Measurements from ENCODE around the gene KCNQ5.

Gene KCNQ5

GRCh38 chr6:72855471-72855870 lies 233.6 kb downstream of the KCNQ5 start (continued):
- TF ChIP-seq ZNF621 (tag by site-specific recombination; IDR thresholded peaks at IDR 0.05) = no peak
- TF ChIP-seq HOXA7 (CRISPR knock-in tag; IDR thresholded peaks at IDR 0.05; ENCODE audit: borderline replicate concordance) = no peak
- TF ChIP-seq ZNF2 (tag by site-specific recombination; IDR thresholded peaks at IDR 0.05) = no peak
- no peak for TF ChIP-seq ZFHX2 (tag by site-specific recombination; conservative IDR thresholded peaks at IDR 0.05)
- TF ChIP-seq ZSCAN4 (tag by site-specific recombination; IDR thresholded peaks at IDR 0.05) = no peak
- TF ChIP-seq MYNN (tag by site-specific recombination; IDR thresholded peaks at IDR 0.05; ENCODE audit: borderline replicate concordance) = no peak
- no peak for TF ChIP-seq ZNF423 (tag by site-specific recombination; IDR thresholded peaks at IDR 0.05)
- TF ChIP-seq ZNF792 (tag by site-specific recombination; IDR thresholded peaks at IDR 0.05) = no peak
- no peak for TF ChIP-seq ZNF214 (tag by site-specific recombination; IDR thresholded peaks at IDR 0.05; ENCODE audit: borderline replicate concordance)
- no peak for TF ChIP-seq BCL11B (tag by site-specific recombination; IDR thresholded peaks at IDR 0.05; ENCODE audit: low read depth)
- no peak for TF ChIP-seq KLF1 (tag by site-specific recombination; IDR thresholded peaks at IDR 0.05)
- no peak for TF ChIP-seq ZNF354C (tag by site-specific recombination; IDR thresholded peaks at IDR 0.05; ENCODE audit: borderline replicate concordance, low read depth)
- TF ChIP-seq ZNF48 (tag by site-specific recombination; IDR thresholded peaks at IDR 0.05) = no peak
- TF ChIP-seq ZSCAN23 (tag by site-specific recombination; IDR thresholded peaks at IDR 0.05) = no peak
- no peak for TF ChIP-seq ZNF138 (tag by site-specific recombination; IDR thresholded peaks at IDR 0.05; ENCODE audit: borderline replicate concordance)

DNA sequence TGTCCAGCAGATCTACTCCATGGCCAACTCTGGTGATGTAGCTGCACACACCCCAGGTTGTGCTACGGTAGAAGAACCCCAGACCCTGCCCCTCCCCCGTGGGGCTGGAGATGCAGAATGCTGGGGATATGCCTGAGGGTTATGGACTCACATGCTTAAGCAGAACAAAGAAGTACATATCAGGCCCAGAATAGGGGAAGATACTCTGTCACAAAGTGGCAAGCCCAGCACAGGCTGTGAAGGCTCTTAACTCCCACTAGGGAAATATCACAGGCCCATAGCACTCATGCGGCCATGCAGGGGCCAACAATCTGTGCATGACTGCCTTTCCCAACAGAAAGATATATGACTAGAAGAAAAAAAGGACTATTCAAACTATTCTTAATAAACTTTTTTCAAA lies 234.9 kb downstream of the KCNQ5 start:
- no peak for TF ChIP-seq ZNF654 (tag by site-specific recombination; IDR thresholded peaks at IDR 0.05; ENCODE audit: low read depth)
- H3K36me3 ChIP-seq (ENCODE audit: control insufficient read depth in 2 of 2, insufficient read depth in 1 of 2, low read length in 2 of 2) = no peaks in the 10 kb centered on the region
- H3K9me3 ChIP-seq (ENCODE audit: control insufficient read depth, insufficient read depth, low read depth, low read length) = no peaks in the 10 kb centered on the region
- CTCF ChIA-PET = no interaction called here
- no peak overlapping the region for H3K27ac ChIP-seq (ENCODE audit: extremely low read depth, low read depth, low read length)
- H3K4me3 ChIP-seq (ENCODE audit: low read depth, low read length) = no peak overlapping the region
- H3K4me1 ChIP-seq (ENCODE audit: control insufficient read depth, insufficient read depth, low read length) = no peaks in the 10 kb centered on the region
- POLR2A ChIA-PET = no interaction called here

GRCh38 chr6:72857791-72858585 lies 236.1 kb downstream of the KCNQ5 start:
- no peaks in the 10 kb centered on the region for H3K36me3 ChIP-seq (ENCODE audit: control insufficient read depth in 2 of 2, insufficient read depth in 1 of 2, low read length in 2 of 2)
- ChIA-PET CTCF (interaction anchor here (0.6 kb wide), 1 partner anchor 209 kb away, joined by 3 read pairs; no protein-coding TSS in a partner anchor), POLR2A (no interaction called here)
- no peak for TF ChIP-seq ZNF416 (tag by site-specific recombination; IDR thresholded peaks at IDR 0.05)
- no peak for TF ChIP-seq ZNF629 (tag by site-specific recombination; IDR thresholded peaks at IDR 0.05)
- TF ChIP-seq GLIS1 (tag by site-specific recombination; IDR thresholded peaks at IDR 0.05) = no peak
- no peak for TF ChIP-seq ZNF571 (tag by site-specific recombination; IDR thresholded peaks at IDR 0.05)
- no peaks in the 10 kb centered on the region for H3K9me3 ChIP-seq (ENCODE audit: control insufficient read depth, insufficient read depth, low read depth, low read length)
- no peak overlapping the region for H3K4me3 ChIP-seq (ENCODE audit: low read depth, low read length)
- no peak overlapping the region for H3K27ac ChIP-seq (ENCODE audit: extremely low read depth, low read depth, low read length)
- H3K4me1 ChIP-seq (ENCODE audit: control insufficient read depth, insufficient read depth, low read length) = no peaks in the 10 kb centered on the region

DNA sequence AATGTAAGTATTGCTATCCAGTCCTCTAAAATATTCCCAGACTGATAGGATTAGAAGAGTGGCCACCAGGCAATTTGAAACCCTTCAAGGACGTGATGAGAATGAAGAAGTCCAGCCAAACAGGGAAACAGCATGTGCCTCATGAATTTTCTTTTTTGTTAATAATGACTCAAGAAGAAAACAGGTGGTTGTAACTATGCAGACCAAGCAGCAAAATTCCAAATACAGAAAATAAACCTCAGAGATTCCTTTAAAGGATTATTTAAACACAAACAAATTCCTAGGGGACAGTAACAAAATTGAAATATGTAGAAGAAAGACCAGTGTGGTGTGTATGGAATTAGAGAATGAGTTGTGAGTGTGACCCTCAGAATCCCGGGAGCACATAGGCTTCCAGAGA lies 239.2 kb downstream of the KCNQ5 start:
- ChIA-PET CTCF (no interaction called here), POLR2A (no interaction called here)
- Histone ChIP-seq H3K27ac (ENCODE audit: extremely low read depth, low read depth, low read length) (no peak overlapping the region), H3K9me3 (ENCODE audit: control insufficient read depth, insufficient read depth, low read depth, low read length) (no peaks in the 10 kb centered on the region), H3K4me3 (ENCODE audit: low read depth, low read length) (no peak overlapping the region), H3K4me1 (ENCODE audit: control insufficient read depth, insufficient read depth, low read length) (no peaks in the 10 kb centered on the region), H3K36me3 (ENCODE audit: control insufficient read depth in 2 of 2, insufficient read depth in 1 of 2, low read length in 2 of 2) (no peaks in the 10 kb centered on the region)
- no peak for TF ChIP-seq ZNF174 (tag by site-specific recombination; IDR thresholded peaks at IDR 0.05)
- TF ChIP-seq ZFHX2 (tag by site-specific recombination; conservative IDR thresholded peaks at IDR 0.05) = no peak
- no peak for TF ChIP-seq SP3 (tag by site-specific recombination; IDR thresholded peaks at IDR 0.05)
- TF ChIP-seq, protein P1, sequence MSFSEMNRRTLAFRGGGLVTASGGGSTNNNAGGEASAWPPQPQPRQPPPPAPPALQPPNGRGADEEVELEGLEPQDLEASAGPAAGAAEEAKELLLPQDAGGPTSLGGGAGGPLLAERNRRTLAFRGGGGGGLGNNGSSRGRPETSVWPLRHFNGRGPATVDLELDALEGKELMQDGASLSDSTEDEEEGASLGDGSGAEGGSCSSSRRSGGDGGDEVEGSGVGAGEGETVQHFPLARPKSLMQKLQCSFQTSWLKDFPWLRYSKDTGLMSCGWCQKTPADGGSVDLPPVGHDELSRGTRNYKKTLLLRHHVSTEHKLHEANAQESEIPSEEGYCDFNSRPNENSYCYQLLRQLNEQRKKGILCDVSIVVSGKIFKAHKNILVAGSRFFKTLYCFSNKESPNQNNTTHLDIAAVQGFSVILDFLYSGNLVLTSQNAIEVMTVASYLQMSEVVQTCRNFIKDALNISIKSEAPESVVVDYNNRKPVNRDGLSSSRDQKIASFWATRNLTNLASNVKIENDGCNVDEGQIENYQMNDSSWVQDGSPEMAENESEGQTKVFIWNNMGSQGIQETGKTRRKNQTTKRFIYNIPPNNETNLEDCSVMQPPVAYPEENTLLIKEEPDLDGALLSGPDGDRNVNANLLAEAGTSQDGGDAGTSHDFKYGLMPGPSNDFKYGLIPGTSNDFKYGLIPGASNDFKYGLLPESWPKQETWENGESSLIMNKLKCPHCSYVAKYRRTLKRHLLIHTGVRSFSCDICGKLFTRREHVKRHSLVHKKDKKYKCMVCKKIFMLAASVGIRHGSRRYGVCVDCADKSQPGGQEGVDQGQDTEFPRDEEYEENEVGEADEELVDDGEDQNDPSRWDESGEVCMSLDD (tag by site-specific recombination; IDR thresholded peaks at IDR 0.05) = no peak
- no peak for TF ChIP-seq ZNF138 (tag by site-specific recombination; IDR thresholded peaks at IDR 0.05; ENCODE audit: borderline replicate concordance)
- no peak for TF ChIP-seq ZNF624 (tag by site-specific recombination; IDR thresholded peaks at IDR 0.05)
- no peak for TF ChIP-seq GLI4 (tag by site-specific recombination; IDR thresholded peaks at IDR 0.05)
- TF ChIP-seq GLI2 (tag by site-specific recombination; IDR thresholded peaks at IDR 0.05; ENCODE audit: borderline replicate concordance, low read depth) = no peak
- TF ChIP-seq ZNF768 (tag by site-specific recombination; IDR thresholded peaks at IDR 0.05) = no peak
- no peak for TF ChIP-seq SALL2 (tag by site-specific recombination; IDR thresholded peaks at IDR 0.05; ENCODE audit: borderline replicate concordance)
- TF ChIP-seq ZNF670 (tag by site-specific recombination; IDR thresholded peaks at IDR 0.05; ENCODE audit: low read depth) = no peak

All from HEK293 (cell line).